Panc1 (cell line): Measurements from ENCODE around the gene AP5Z1. TPM values are rescaled to one million over a fixed set of nuclear protein-coding genes. Genes with fewer than 3 reads are reported as not detected.

ENCODE experiments used
- ATAC-seq: fragments of 200-7000 bp; cut with Tn5 transposase; 2 replicates; pipeline ENCODE4 v1.9.1; 2020; ENCODE audit warnings: mild to moderate bottlenecking, moderate library complexity
- BruUV-seq: library from RNA; stranded (reverse); fragments of 400-500 nt; replicated peaks from 2 replicates; lab custom pipeline; 2021; lab: Mats Ljungman, UMichigan
- CTCF ChIA-PET: fragments of 300-600 bp; sonication (Branson Sonifier 250); formaldehyde crosslinking; loops from one replicate; lab custom pipeline; 2022; ENCODE audit warnings: antibody characterized with exemption; lab: Charles Lee
- POLR2A ChIA-PET: fragments of 300-600 bp; sonication (Branson Sonifier 250); formaldehyde crosslinking; loops from one replicate; lab custom pipeline; 2022; ENCODE audit warnings: antibody characterized with exemption; lab: Charles Lee
- DNase-seq: peaks from one replicate; pipeline ENCODE4 v3.0.0-alpha.2; 2010; ENCODE audit warnings: low read depth, low spot score
- H3K27ac ChIP-seq: 2 replicates; pipeline ENCODE4 v1.5.1; 2011; ENCODE audit warnings: mild to moderate bottlenecking, low read length, inconsistent platforms
- H3K27me3 ChIP-seq: fragments of 200-500 bp; sonication (Bioruptor generic); 2 replicates; pipeline ENCODE4 v1.6.0; 2014; ENCODE audit warnings: low read length, inconsistent platforms; ENCODE audit not compliant: control insufficient read depth, insufficient read depth
- H3K36me3 ChIP-seq: fragments of 200-500 bp; sonication (Bioruptor generic); 2 replicates; pipeline ENCODE4 v1.5.1; 2014; ENCODE audit warnings: inconsistent platforms, mild to moderate bottlenecking, low read length, moderate library complexity; ENCODE audit not compliant: control insufficient read depth, insufficient read depth
- H3K4me1 ChIP-seq: 2 replicates; pipeline ENCODE4 v1.5.1; 2011; ENCODE audit warnings: inconsistent platforms, mild to moderate bottlenecking, low read length, moderate library complexity; ENCODE audit not compliant: control insufficient read depth, insufficient read depth
- H3K4me3 ChIP-seq, 2 experiments: 2 replicates each; pipeline ENCODE4 v1.5.1; 2011 to 2012; ENCODE audit warnings: low read depth in 2 of 2, low read length in 2 of 2, mild to moderate bottlenecking in 2 of 2, inconsistent platforms in 1 of 2, moderate library complexity in 1 of 2
- H3K9me3 ChIP-seq: fragments of 200-500 bp; sonication (Bioruptor generic); 2 replicates; pipeline ENCODE4 v1.5.1; 2014; ENCODE audit warnings: low read depth, mild to moderate bottlenecking, inconsistent platforms, low read length, moderate library complexity; ENCODE audit not compliant: control insufficient read depth, insufficient read depth
- CTCF ChIP-seq: fragments of 450-650 bp; IDR thresholded peaks from 2 replicates; pipeline ENCODE4 v1.5.1; 2017; ENCODE audit warnings: mild to moderate bottlenecking
- POLR2AphosphoS5 ChIP-seq: IDR thresholded peaks from 2 replicates; pipeline ENCODE4 v1.6.1; 2012; ENCODE audit warnings: mild to moderate bottlenecking, low read depth, low read length, moderate library complexity
- REST ChIP-seq, 2 experiments: IDR thresholded peaks; 2 replicates each; pipeline ENCODE4 v1.6.1; 2011 to 2012; ENCODE audit warnings: low read depth in 2 of 2, control low read depth in 1 of 2, low read length in 1 of 2, mild to moderate bottlenecking in 1 of 2, moderate library complexity in 1 of 2; ENCODE audit not compliant: insufficient read depth in 1 of 2
- SIN3A ChIP-seq: IDR thresholded peaks from 2 replicates; pipeline ENCODE4 v1.6.1; 2012; ENCODE audit warnings: low read depth, mild to moderate bottlenecking, low read length, moderate library complexity, borderline replicate concordance; ENCODE audit not compliant: insufficient read depth
- TCF7L2 ChIP-seq: IDR thresholded peaks from 2 replicates; pipeline ENCODE4 v1.6.1; 2011; ENCODE audit warnings: mild to moderate bottlenecking, low read depth, low read length, inconsistent platforms
- in situ Hi-C: cut with HindIII; loops from 2 replicates; pipeline ENCODE4 v1.10.0; 2016; ENCODE audit warnings: low sequenced_read_pairs, low pct_unique_long_range_greater_than_20kb
- intact Hi-C: fragments of 100-400 bp; cut with micrococcal nuclease; formaldehyde crosslinking; loops from one replicate; pipeline ENCODE4 v1.10.0; 2022; ENCODE audit not compliant: unreplicated experiment
- total RNA-seq: library from RNA; stranded (reverse); gene quantifications from one replicate; pipeline ENCODE4 v1.2.1, GENCODE V29; 2021; ENCODE audit not compliant: unreplicated experiment

AP5Z1 gene
- total RNA-seq, 1 experiment from 2014 or later: 100.0 TPM

DNA sequence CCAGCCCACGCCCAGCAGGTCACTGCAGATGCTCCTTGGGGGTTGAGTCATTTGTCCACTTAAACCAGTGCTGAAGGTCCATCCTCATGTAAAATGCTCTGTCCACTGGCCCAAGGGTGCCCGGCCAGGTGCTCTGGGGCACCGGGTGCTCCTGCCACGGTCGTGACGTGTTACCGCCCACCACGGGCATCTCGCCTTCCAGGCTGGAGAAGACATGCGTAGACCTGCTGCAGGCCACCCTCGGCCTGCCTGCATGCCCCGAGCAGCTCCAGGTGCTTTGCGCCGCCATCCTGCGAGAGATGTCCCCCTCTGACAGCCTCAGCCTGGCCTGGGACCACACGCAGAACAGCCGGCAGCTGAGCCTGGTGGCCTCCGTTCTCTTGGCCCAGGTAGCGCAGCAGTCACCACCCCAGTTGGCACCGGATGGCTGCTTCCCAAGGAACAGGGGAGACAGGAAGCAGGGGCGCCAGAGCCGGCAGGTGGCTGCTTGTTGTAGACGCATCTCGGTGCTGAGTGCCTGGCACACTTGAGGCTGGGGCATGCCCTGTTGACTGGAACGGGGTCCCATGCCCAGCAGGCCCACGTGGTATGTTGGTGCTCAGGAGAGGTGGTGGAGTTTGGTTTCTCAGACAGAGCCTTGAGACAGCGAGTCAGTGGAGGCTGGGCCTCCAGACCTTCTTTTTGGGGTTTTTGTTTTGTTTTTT lies 6.1 kb downstream of the AP5Z1 start:
- DNase-seq (no peak), ATAC-seq (no peak)
- in situ Hi-C loops: no loop called here
- no TSS peak for BruUV-seq
- Histone ChIP-seq H3K36me3 (no peaks in the 10 kb centered on the region), H3K9me3 (no peaks in the 10 kb centered on the region), H3K4me3 (no peak overlapping the region), H3K27me3 (no peaks in the 10 kb centered on the region), H3K4me1 (peaks cover 5% of the 10 kb centered on the region), H3K27ac (no peak overlapping the region)
- TF ChIP-seq CTCF: no peak
- no peak for TF ChIP-seq TCF7L2
- TF ChIP-seq SIN3A: no peak
- no peak for TF ChIP-seq POLR2AphosphoS5
- TF ChIP-seq REST (IDR thresholded peaks at IDR 0.05; ENCODE audit: insufficient read depth in 1 of 2, low read depth in 2 of 2, low read length in 1 of 2): no peak
- intact Hi-C loops: no loop called here
- ChIA-PET POLR2A (no interaction called here), CTCF (no interaction called here)

GRCh38 chr7:4782333-4783291 lies 7.2 kb downstream of the AP5Z1 start:
- no TSS peak for BruUV-seq
- Histone ChIP-seq H3K9me3 (no peaks in the 10 kb centered on the region), H3K27ac (no peak overlapping the region), H3K27me3 (no peaks in the 10 kb centered on the region), H3K4me1 (no peaks in the 10 kb centered on the region), H3K36me3 (no peaks in the 10 kb centered on the region), H3K4me3 (no peak overlapping the region)
- intact Hi-C loops (no loop called here), in situ Hi-C loops (no loop called here)
- no peak for ATAC-seq
- CTCF ChIA-PET: no interaction called here
- TF ChIP-seq SIN3A (no peak), CTCF (no peak), POLR2AphosphoS5 (no peak), REST (IDR thresholded peaks at IDR 0.05; ENCODE audit: insufficient read depth in 1 of 2, low read depth in 2 of 2, low read length in 1 of 2) (no peak), TCF7L2 (no peak)
- DNase-seq: no peak
- POLR2A ChIA-PET: no interaction called here
